Aorta (tissue), 5 donors: Measurements from ENCODE around the gene CPSF7. TPM values are rescaled to one million over a fixed set of nuclear protein-coding genes. Genes with fewer than 3 reads are reported as not detected.
A peak's percentile ranks its signal among the peaks of the same experiment; 100 is the strongest.
"Not testable (repeated sequence)": the region's sequence is repeated elsewhere in the genome, so short reads cannot be mapped to it uniquely, and the experiment has no call there.

ENCODE experiments used
- ATAC-seq: fragments of 200-7000 bp; cut with Tn5 transposase; one replicate; pipeline ENCODE4 v1.9.1; 2022; ENCODE audit warnings: moderate library complexity; ENCODE audit not compliant: low FRiP score
- DNase-seq, 2 donors: peaks; one replicate each; pipeline ENCODE4 v3.0.0-alpha.2; 2020
- H3K27ac ChIP-seq, 2 donors: one replicate each; pipeline ENCODE4 v1.5.1; 2013; ENCODE audit warnings: low read length in 2 of 2, mild to moderate bottlenecking in 2 of 2, moderate library complexity in 2 of 2, control low read depth in 1 of 2, inconsistent platforms in 1 of 2, low read depth in 1 of 2
- H3K27me3 ChIP-seq, 2 donors: one replicate each; pipeline ENCODE4 v1.6.1; 2013; ENCODE audit warnings: control low read depth in 1 of 2, low read length in 1 of 2, mild to moderate bottlenecking in 1 of 2, moderate library complexity in 1 of 2; ENCODE audit not compliant: insufficient read depth in 2 of 2, control insufficient read depth in 1 of 2
- H3K36me3 ChIP-seq, 2 donors: one replicate each; pipeline ENCODE4 v1.6.1; 2013; ENCODE audit warnings: control low read depth in 1 of 2, low read length in 1 of 2, mild to moderate bottlenecking in 1 of 2; ENCODE audit not compliant: insufficient read depth in 2 of 2, control insufficient read depth in 1 of 2
- H3K4me1 ChIP-seq, 2 donors: one replicate each; pipeline ENCODE4 v1.6.1; 2013; ENCODE audit warnings: low read length in 2 of 2, control low read depth in 1 of 2, mild to moderate bottlenecking in 1 of 2, moderate library complexity in 1 of 2; ENCODE audit not compliant: insufficient read depth in 2 of 2, control insufficient read depth in 1 of 2
- H3K4me3 ChIP-seq, 2 donors: one replicate each; pipeline ENCODE4 v1.5.1; 2013; ENCODE audit warnings: low read length in 2 of 2, control low read depth in 1 of 2, mild to moderate bottlenecking in 1 of 2
- H3K9me3 ChIP-seq: one replicate; pipeline ENCODE4 v1.6.1; 2013; ENCODE audit warnings: mild to moderate bottlenecking, low read length; ENCODE audit not compliant: control insufficient read depth
- WGBS, 2 donors: extraction: QIAGEN DNeasy Blood & Tissue Kit; methylation state at CpG; one replicate each; pipeline ENCODE4 v1.1.7; 2013; 5-methylcytosine and 5-hydroxymethylcytosine counted together
- intact Hi-C, 2 donors: fragments of 100-400 bp; cut with DNase I; formaldehyde crosslinking; loops; one replicate each; pipeline versions ENCODE4 v1.14.2 to v1.15.0; 2022
- polyA plus RNA-seq, 2 donors: library from polyadenylated mRNA; stranded (reverse); fragments of 200-250 nt; gene quantifications; one replicate each; pipeline ENCODE4 v1.2.3, GENCODE V29; 2013
- total RNA-seq, 2 donors: library from RNA; stranded (reverse); fragmentation: NEBNext Ultra II Directional; extraction: Animal tissue kit (Norgen Biotek cat#: 25700); gene quantifications; one replicate each; pipeline ENCODE4 v1.2.1, GENCODE V29; 2021
- donor health status: healthy with polysubstance abuse.
- donor health status: Bipolar disorder and iron deficiency.
- donor health status: DM: no; HTN: no; CAD: no.
- donor health status: DM: no; HTN: no; CAD: no.
- donor health status: DM: yes; HTN: yes; CAD: no.

The CPSF7 gene
- total and polyA plus RNA-seq, 4 donors, result 19.8 to 89.4 (median 65.0) TPM

DNA sequence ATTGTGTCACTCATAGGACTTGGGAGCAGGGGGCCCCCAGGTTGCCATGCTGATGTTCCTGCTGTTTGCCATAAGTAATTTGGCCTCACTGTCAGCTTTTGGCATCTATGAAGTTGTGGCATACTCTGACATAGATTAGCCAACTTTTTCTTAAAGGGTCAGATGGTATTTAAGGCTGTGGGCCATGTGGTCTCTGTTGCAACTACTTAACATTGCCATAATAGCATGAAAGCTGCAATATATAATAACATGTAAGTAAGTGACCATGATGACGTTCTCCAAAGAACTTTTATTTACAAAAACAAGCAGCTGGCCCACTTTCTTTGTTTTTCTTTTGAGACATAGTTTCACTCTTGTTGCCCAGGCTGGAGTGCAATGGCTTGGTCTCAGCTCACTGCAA is 39.6 kb downstream of the CPSF7 start:
- Histone ChIP-seq H3K4me3 (no peak overlapping the region), H3K27me3 (no peaks in the 10 kb centered on the region), H3K4me1 (no peaks in the 10 kb centered on the region), H3K27ac (no peak overlapping the region), H3K9me3 (no peaks in the 10 kb centered on the region), H3K36me3 (no peaks in the 10 kb centered on the region)
- ATAC-seq (no peak), DNase-seq (no peak)
- 57 to 68% methylated on average over 1 of the region's 1 CpG for WGBS, 2 donors
- intact Hi-C loops, result loop anchor here in 1 of 2 donors (10.0 kb wide), 1 partner anchor 545 kb away; the partner anchor contains the start of gene CCDC86

DNA sequence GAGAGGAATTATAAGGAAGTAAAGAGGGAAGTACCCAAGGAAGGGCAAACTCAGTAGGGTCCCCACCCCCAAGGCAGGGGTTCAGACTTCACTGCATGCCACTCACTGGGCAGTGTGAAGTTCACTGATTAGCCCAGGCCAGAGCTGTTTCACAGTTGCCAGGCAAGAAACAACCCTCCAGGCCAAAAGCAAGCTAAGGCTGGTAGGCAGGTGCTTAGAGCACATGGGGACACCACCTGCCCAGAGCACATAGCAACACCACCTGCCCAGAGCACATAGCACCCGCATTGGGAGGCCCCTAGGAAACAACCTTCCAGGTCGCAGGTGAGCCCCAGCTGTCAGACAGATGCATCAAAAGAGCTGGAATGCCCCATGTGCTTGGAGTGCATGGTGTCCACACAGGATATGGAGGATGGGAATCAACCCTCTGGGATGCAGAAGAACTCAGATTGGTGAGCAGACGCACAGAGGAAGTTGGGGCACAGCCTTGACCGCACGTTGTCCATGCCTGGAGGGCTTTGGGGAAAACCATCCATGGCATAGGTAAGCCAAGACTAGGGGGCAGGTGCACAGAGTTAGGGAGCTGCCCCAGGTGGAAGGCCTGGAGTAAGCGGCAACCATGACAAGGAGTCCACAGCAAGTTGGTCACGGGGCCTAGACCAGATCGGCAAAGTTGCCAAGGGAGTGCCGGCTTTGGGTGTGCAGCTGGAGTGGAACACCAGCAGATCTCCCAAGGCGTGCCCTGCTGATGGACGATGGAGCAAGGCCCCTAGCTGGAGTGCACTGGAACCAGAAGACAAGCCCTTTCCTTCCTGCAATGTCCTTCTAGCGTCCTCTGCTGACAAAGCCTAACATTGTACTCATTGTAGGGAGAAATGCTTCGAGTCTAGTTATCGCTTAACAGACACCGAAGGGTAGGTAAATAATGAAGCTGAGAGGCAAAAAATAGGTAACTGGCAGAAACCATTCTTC is 45.2 kb downstream of the CPSF7 start:
- intact Hi-C loops, result loop anchor here (1.0 to 2.0 kb wide), 2 partner anchors 48 to 49 kb away; no protein-coding TSS in a partner anchor
- Histone ChIP-seq H3K9me3 (no peaks in the 10 kb centered on the region), H3K27ac (no peak overlapping the region), H3K27me3 (no peaks in the 10 kb centered on the region), H3K4me3 (no peak overlapping the region), H3K36me3 (no peaks in the 10 kb centered on the region), H3K4me1 (no peaks in the 10 kb centered on the region)
- WGBS, 2 donors, result 85 to 86% methylated on average over 15 of the region's 15 CpGs
- ATAC-seq (peak; percentile 7), DNase-seq (no peak)

DNA sequence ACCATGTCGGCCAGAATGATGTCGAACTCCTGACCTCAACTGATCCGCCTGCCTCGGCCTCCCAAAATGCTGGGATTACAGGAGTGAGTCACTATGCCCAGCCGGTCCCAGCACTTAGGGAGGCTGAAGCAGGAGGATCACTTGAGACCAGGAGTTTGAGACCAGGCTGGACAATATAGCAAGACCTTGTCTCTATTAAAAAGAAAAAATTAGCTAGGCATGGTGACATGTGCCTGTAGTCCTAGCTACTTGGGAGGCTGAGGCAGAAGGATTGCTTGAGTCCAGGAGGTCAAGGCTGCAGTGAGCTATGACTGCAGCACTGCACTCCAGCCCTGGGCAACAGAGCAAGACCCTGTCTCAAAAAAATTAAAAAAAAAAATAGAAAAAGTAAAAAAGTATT is 45.9 kb downstream of the CPSF7 start:
- not testable (repeated sequence) for H3K4me3 ChIP-seq, H3K27me3 ChIP-seq, H3K4me1 ChIP-seq, H3K36me3 ChIP-seq, H3K27ac ChIP-seq, H3K9me3 ChIP-seq, ATAC-seq, DNase-seq
- 90 to 94% methylated on average over 5 of the region's 5 CpGs for WGBS, 2 donors
- intact Hi-C loops, result loop anchor here in 1 of 2 donors (2.0 kb wide), 1 partner anchor 47 kb away; no protein-coding TSS in a partner anchor

DNA sequence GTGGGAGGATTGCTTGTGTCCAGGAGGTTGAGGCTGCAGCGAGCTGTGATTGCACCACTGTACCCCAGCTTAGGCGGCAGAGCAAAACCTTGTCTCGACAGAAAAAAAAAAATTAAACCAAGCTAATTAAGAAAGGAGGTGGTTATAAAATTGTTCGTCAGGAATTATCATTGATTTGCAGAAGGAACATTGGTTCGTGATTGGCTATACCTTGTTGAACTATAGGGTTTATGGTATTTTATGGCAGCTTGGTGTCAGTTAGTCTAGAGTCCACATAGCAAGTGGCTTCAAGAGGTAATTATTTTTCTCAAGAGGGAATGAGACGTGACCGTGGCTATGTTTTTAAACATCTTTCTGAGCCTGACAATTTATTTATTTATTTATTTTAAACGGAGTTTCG is 48.9 kb downstream of the CPSF7 start:
- Histone ChIP-seq H3K36me3 (no peaks in the 10 kb centered on the region), H3K9me3 (no peaks in the 10 kb centered on the region), H3K27me3 (no peaks in the 10 kb centered on the region), H3K27ac (no peak overlapping the region), H3K4me1 (peaks cover 0 to 5% of the 10 kb centered on the region in 2 donors), H3K4me3 (no peak overlapping the region)
- WGBS, 2 donors, result 94 to 95% methylated on average over 9 of the region's 9 CpGs
- DNase-seq (no peak), ATAC-seq (no peak)
- intact Hi-C loops, result no loop called here

DNA sequence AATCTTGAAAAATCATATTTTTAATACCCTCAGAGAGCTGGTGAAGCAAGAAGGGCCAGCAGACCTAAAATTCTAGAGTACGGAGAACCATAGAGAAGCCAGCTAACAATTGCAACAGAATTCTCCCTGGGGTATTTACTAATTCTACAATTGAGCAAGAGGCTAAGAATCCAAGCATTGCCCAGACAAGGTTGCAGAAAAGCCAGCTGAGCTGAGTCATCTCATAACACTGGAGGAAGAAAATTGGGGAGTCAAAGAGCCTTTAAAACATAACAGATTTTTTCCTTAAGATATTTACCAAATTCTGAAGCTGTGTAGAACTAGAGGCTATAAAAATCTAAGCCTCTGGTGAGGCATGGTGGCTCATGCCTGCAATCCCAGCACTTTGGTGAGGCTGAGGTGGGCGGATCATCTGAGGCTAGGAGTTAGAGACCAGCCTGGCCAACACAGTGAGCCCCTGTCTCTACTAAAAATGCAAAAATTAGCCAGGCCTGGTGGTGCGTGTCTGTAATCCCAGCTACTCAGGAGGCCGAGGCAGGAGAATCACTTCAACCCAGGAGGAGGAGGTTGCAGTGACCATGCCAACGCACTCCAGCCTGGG is 51.0 kb downstream of the CPSF7 start:
- H3K27ac ChIP-seq, result peak overlapping the region in 1 of 2 donors; percentile 94
- intact Hi-C loops, result no loop called here
- no peaks in the 10 kb centered on the region for H3K9me3 ChIP-seq
- no peaks in the 10 kb centered on the region for H3K36me3 ChIP-seq
- DNase-seq (peak in 1 of 2 donors; percentile 69), ATAC-seq (peak; percentile 94)
- no peaks in the 10 kb centered on the region for H3K27me3 ChIP-seq
- H3K4me3 ChIP-seq, result no peak overlapping the region
- 68 to 70% methylated on average over 5 of the region's 5 CpGs for WGBS, 2 donors
- peaks cover 0 to 5% of the 10 kb centered on the region in 2 donors for H3K4me1 ChIP-seq

DNA sequence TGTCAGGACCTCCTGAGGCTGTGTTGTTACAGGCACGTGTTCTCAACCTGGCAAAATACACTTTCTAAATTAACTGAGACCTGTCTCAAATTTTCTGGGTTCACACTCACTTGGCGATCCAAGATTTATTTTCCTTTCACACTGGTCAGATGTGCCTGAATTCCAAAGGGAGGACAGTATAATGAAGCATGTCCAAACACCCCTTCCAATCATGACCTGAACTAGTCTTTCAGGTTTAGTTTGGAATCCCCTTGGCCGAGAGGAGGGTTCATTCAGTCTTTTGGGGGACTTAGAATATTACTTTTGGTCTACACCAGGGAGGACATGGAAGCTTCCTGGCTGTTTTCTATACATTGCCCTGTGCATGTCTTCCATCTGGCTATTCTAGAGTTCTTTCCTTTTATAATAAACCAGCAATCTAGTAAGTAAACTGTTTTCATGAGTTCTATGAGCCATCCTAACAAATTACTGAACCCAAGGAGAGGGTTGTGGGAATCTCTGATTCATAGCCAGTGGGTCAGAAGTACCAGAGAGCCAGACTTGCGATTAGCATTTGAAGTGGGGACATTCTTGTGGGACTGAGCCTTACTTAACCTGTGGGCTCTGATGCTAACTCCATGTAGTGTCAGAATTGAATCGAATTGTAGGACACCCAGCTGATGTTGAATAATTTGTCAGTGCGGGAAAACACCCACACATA is 52.2 kb downstream of the CPSF7 start:
- ATAC-seq (no peak), DNase-seq (no peak)
- WGBS, 2 donors, result 92 to 94% methylated on average over 6 of the region's 6 CpGs
- Histone ChIP-seq H3K27me3 (no peaks in the 10 kb centered on the region), H3K36me3 (no peaks in the 10 kb centered on the region), H3K4me3 (no peak overlapping the region), H3K27ac (no peak overlapping the region), H3K4me1 (peaks cover 0 to 5% of the 10 kb centered on the region in 2 donors), H3K9me3 (no peaks in the 10 kb centered on the region)
- intact Hi-C loops, result no loop called here

DNA sequence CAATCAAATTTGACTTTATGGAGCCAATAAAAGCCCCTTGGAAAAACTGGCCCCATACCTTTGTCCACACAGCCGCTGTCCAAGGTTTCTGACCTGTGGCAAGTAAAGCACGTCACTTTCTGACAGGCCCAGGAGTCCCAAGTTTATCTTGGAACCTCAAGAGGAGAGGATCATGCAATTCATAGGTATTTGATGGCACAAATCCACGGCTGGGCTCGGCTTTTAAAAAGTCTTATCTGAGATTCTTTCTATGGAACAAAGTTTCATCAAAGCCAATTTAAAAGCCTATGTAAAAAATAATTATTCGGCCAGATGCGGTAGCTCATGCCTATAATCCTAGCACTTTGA is 54.0 kb downstream of the CPSF7 start:
- intact Hi-C loops, result no loop called here
- Histone ChIP-seq H3K9me3 (no peaks in the 10 kb centered on the region), H3K36me3 (no peaks in the 10 kb centered on the region), H3K27me3 (no peaks in the 10 kb centered on the region), H3K4me3 (no peak overlapping the region), H3K4me1 (peaks cover 0 to 5% of the 10 kb centered on the region in 2 donors), H3K27ac (no peak overlapping the region)
- no peak for ATAC-seq
- 62 to 66% methylated on average over 6 of the region's 6 CpGs for WGBS, 2 donors
- DNase-seq, result no peak

DNA sequence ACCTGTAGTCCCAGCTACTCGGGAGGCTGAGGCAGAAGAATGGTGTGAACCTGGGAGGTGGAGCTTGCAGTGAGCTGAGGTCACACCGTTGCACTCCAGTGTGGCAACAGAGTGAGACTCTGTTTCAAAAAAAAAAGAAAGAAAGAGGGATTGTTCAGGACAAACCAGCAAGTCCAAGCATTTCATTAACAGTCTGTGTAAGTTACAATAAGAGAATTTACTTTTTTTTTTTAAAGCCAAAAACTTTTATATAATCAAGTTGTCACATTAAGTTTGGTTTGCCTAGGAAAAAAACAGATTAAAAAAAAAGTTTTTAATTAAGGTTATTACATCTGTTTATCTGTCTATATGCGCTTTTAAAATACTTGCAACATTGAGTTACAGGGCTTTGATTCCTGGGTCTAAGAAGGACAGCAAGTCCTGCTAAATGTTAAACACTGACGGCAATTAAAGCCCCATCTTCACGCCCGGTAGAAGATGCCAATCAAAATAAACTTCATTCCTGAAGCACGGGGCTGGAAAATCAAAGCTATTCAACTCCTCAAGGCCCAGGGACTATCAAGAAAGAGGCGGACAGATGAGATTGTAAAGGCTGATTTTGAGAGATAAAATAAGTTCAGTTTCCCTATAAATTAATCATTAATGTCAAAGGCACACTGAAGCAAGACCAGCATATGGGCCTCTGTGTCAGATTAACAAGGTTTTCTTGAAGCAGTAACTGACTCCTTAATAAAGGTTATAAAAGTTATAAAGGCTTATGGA is 56.9 kb downstream of the CPSF7 start:
- Histone ChIP-seq H3K9me3 (no peaks in the 10 kb centered on the region), H3K4me1 (no peaks in the 10 kb centered on the region), H3K27ac (no peak overlapping the region), H3K27me3 (no peaks in the 10 kb centered on the region), H3K36me3 (peaks cover 6 to 7% of the 10 kb centered on the region in 2 donors), H3K4me3 (no peak overlapping the region)
- no peak for ATAC-seq
- intact Hi-C loops, result no loop called here
- 61 to 62% methylated on average over 8 of the region's 8 CpGs for WGBS, 2 donors
- no peak for DNase-seq
